H1 (cell line): Measurements from ENCODE around the gene RAMACL.

Source experiments
- EGR1 ChIP-seq: IDR thresholded peaks from 2 replicates; pipeline ENCODE4 v1.6.1; 2011; ENCODE audit warnings: low read depth, low read length, borderline replicate concordance
- RAD21 ChIP-seq, 2 experiments: IDR thresholded peaks in 1 of 2; conservative IDR thresholded peaks in 1 of 2; 2 replicates each; pipeline ENCODE4 v1.6.1; 2011; ENCODE audit warnings: low read depth in 2 of 2, low read length in 2 of 2, improper control_type of control experiment in 1 of 2, inconsistent platforms in 1 of 2, mild to moderate bottlenecking in 1 of 2, moderate library complexity in 1 of 2
- TF ChIP-seq, protein P1 (sequence below), 3 experiments: IDR thresholded peaks; 1 replicate in 2 of 3; 2 replicates in 1 of 3; pipeline versions ENCODE4 v1.5.1 to v1.6.1; 2011; ENCODE audit warnings: low read length in 3 of 3, mild to moderate bottlenecking in 3 of 3, inconsistent platforms in 2 of 3, low read depth in 1 of 3, moderate library complexity in 1 of 3; ENCODE audit not compliant: insufficient read depth in 1 of 3; ENCODE audit errors: control extremely low read depth in 1 of 3

- TF ChIP-seq, protein P1, sequence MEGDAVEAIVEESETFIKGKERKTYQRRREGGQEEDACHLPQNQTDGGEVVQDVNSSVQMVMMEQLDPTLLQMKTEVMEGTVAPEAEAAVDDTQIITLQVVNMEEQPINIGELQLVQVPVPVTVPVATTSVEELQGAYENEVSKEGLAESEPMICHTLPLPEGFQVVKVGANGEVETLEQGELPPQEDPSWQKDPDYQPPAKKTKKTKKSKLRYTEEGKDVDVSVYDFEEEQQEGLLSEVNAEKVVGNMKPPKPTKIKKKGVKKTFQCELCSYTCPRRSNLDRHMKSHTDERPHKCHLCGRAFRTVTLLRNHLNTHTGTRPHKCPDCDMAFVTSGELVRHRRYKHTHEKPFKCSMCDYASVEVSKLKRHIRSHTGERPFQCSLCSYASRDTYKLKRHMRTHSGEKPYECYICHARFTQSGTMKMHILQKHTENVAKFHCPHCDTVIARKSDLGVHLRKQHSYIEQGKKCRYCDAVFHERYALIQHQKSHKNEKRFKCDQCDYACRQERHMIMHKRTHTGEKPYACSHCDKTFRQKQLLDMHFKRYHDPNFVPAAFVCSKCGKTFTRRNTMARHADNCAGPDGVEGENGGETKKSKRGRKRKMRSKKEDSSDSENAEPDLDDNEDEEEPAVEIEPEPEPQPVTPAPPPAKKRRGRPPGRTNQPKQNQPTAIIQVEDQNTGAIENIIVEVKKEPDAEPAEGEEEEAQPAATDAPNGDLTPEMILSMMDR (IDR thresholded peaks at IDR 0.05; ENCODE audit: control extremely low read depth in 1 of 3, insufficient read depth in 1 of 3, low read depth in 1 of 3, low read length in 3 of 3) = no peak
- TF ChIP-seq EGR1 (no peak), RAD21 (IDR thresholded peaks at IDR 0.05 in 1 of 2, conservative IDR thresholded peaks at IDR 0.05 in 1 of 2; ENCODE audit: low read depth in 2 of 2, low read length in 2 of 2) (no peak)
These were observed 31.4 kb downstream of the RAMACL start for GRCh38 chr6:166555086-166555485.
